GM12865 (cell line): ENCODE measurements around the gene TMEM132D.

Experiments
- DNase-seq: peaks from one replicate; pipeline ENCODE4 v3.0.0; 2010; ENCODE audit warnings: low read depth
- H3K4me3 ChIP-seq: 2 replicates; pipeline ENCODE4 v1.5.1; 2011; ENCODE audit warnings: mild to moderate bottlenecking, low read depth, low read length, control low read depth
- TF ChIP-seq, protein P1 (sequence below): IDR thresholded peaks from 2 replicates; pipeline ENCODE4 v1.5.1; 2011; ENCODE audit warnings: low read length, control low read depth, low read depth, inconsistent platforms; ENCODE audit not compliant: insufficient read depth; ENCODE audit errors: missing control alignments

TMEM132D gene

DNA sequence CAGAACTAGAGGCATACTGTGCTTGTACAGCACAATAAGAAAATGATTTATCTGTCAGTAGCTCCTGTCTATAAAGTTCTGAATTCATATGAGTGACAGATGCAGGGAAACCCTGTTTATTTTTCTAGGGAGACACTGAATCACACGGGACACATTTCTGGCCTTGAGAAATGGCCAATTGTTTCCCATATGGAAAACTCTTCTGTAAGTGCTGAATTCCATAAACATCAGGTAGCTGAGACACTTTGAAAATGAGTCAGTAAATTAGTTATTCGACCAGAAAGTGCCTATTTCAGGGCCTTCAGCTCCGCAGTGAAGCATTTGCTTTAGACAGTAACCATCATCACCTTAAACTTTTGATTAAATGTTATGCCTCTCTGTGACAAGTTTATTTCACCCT, 184.4 kb downstream of the TMEM132D start:
- DNase-seq, result no peak
- TF ChIP-seq, protein P1, sequence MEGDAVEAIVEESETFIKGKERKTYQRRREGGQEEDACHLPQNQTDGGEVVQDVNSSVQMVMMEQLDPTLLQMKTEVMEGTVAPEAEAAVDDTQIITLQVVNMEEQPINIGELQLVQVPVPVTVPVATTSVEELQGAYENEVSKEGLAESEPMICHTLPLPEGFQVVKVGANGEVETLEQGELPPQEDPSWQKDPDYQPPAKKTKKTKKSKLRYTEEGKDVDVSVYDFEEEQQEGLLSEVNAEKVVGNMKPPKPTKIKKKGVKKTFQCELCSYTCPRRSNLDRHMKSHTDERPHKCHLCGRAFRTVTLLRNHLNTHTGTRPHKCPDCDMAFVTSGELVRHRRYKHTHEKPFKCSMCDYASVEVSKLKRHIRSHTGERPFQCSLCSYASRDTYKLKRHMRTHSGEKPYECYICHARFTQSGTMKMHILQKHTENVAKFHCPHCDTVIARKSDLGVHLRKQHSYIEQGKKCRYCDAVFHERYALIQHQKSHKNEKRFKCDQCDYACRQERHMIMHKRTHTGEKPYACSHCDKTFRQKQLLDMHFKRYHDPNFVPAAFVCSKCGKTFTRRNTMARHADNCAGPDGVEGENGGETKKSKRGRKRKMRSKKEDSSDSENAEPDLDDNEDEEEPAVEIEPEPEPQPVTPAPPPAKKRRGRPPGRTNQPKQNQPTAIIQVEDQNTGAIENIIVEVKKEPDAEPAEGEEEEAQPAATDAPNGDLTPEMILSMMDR, result no peak
- H3K4me3 ChIP-seq, result no peak overlapping the region

DNA sequence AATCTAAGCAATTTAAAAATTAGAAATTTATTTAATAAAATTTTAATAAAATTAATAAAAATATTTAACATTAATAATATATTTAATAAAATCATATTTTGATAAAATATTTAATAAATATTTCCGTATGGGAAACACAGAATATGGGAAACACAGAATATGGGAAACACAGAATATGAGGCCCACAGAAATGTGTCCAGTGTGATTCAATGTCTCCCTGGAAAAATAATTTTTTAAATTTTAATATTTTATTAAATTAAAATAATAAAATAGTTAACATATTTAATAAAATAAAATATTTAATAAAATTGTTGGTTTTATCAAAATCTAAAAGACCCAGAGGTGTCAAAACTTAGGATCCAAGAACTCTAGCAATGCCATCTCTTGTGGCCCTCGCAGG, 186.4 kb downstream of the TMEM132D start:
- TF ChIP-seq, protein P1, result no peak
- H3K4me3 ChIP-seq, result no peak overlapping the region
- DNase-seq, result no peak

DNA sequence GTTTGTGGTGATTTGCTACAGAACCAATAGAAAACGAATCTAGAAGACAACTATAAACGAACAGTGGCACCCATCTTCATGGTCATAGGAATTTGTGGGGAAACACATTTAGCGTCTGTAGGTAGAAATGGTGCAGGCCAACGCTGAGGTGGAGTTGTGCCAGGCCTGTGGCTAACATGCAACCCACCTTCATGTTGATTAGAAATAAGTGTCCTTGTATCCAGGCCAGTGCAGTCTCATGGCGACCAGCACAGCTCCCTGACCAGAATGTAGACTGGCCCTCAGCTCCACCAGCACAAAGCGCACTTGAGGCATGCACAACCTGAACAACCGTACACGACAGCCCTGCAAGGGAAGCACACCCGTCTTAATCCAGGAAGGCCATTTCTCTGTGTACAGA, 187.0 kb downstream of the TMEM132D start:
- TF ChIP-seq, protein P1, result no peak
- no peak for DNase-seq
- no peak overlapping the region for H3K4me3 ChIP-seq

DNA sequence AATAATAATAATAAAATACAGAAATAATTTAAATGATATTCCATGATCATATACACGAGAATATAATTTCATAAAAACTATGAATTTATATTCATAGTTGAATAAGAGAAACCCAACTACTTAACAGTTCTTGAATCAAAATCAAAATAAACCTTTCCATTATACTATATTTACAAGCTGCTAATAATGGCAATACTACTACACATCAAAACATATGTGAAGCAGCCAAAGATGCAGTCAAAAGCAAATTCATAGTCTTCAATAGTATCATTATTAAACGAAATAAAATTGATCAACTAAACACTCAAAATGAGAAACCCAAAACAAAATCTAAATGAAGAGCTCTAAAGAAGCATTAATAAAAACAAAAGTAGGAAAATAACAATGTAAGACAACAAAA, 197.1 kb downstream of the TMEM132D start:
- TF ChIP-seq, protein P1, result no peak
- DNase-seq, result no peak
- H3K4me3 ChIP-seq, result no peak overlapping the region

DNA sequence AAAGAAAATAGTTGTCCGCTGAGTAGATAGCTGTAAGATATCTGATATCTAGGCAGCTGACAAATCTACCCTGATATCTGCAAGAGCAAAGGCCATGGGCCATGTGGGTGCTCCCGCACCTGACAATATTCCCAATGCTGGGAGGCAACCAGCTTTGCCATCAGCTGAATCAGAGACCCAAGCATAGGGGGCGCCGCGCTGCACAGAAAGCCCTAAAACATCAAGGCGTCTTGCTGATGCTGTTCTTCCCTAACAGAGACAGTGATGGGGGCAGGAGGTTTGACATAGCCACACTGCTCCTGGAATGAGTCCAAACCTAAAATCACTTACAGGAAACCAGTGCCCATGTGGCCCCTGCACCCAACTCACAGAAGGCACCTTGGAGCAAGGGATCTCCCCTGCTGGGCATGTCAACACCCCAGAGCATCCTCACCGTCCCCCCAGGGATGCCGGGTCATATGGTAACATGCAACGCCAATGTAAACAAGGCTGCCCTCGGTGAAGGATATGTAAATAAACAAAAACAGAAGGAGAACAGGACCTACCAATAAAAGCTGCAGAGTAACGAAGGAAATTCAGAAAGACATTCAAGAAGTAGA, 199.5 kb downstream of the TMEM132D start:
- no peak for DNase-seq
- H3K4me3 ChIP-seq, result no peak overlapping the region
- TF ChIP-seq, protein P1, result no peak

DNA sequence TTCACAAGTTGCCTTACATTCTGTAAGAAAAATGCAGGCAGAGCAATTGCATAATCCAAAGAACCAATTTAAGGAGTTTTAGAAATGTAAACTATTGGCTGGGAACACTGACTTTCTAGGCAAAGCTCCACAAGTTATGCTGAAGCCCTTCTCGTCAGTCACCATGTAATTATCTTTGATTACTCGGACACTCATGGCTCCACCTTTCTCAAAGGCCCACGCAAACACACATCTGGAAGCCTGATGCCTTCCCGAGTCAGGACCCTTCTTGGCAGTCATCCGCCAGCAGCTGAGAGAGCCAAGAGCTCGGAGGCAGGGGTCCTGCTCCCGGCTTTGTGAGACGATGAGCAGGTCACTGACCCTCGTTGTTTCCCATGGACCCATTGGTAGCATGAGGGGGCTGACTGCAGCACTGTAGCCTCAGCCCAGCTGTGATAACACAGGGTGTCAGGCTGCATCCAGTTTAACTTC, 202.2 kb downstream of the TMEM132D start:
- TF ChIP-seq, protein P1, result no peak

DNA sequence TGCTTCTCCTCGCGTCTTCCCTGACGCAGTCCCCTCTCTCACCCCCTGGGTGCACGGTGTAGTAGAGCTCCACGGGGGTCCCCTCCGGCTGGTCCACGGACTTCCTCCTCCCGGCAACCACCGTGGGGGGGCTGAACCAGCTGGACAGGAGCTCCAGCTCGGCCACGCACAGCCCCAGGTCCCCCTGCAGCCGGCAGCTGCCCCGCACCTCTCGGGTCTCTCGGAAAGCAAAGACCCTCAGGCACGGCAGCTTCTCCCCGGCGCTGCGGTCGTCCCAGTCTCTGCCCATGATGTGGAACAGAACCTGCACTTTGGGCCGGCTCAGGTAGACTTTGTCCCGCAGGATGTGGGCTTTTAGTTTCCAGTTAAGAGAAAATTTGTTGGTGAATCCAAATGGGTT, 203.8 kb downstream of the TMEM132D start:
- TF ChIP-seq, protein P1, result no peak
- DNase-seq, result no peak
- H3K4me3 ChIP-seq, result no peak overlapping the region

More for the DNA sequence above, 202.2 kb downstream of the TMEM132D start:
- DNase-seq, result no peak
- no peak overlapping the region for H3K4me3 ChIP-seq
